AG08395 (cell line): Measurements from ENCODE around the gene LRRC8D.
A peak's percentile ranks its signal among the peaks of the same experiment; 100 is the strongest.
"Not testable (repeated sequence)": the region's sequence is repeated elsewhere in the genome, so short reads cannot be mapped to it uniquely, and the experiment has no call there.

Experiments
- DNase-seq: peaks from one replicate; pipeline ENCODE4 v3.0.0; 2012; ENCODE audit warnings: mixed read lengths, low spot score

The LRRC8D gene

GRCh38 chr1:89913353-89914095 lies 92.7 kb downstream of the LRRC8D start:
- no peak for DNase-seq

GRCh38 chr1:89917353-89917752 lies 96.5 kb downstream of the LRRC8D start:
- DNase-seq = no peak

- DNase-seq = no peak
Observed at GRCh38 chr1:89918127-89918793, 97.4 kb downstream of the LRRC8D start.

- DNase-seq = no peak
Observed at GRCh38 chr1:89918794-89919155, 97.9 kb downstream of the LRRC8D start.

- no peak for DNase-seq
Observed at GRCh38 chr1:89919174-89919573, 98.3 kb downstream of the LRRC8D start.

- DNase-seq = no peak
Observed at GRCh38 chr1:89922911-89923310, 102.1 kb downstream of the LRRC8D start.

GRCh38 chr1:89923517-89923916 lies 102.7 kb downstream of the LRRC8D start:
- no peak for DNase-seq

GRCh38 chr1:89924075-89924474 lies 103.2 kb downstream of the LRRC8D start:
- not testable (repeated sequence) for DNase-seq

GRCh38 chr1:89927049-89927448 lies 106.2 kb downstream of the LRRC8D start:
- no peak for DNase-seq

GRCh38 chr1:89927478-89927877 lies 106.6 kb downstream of the LRRC8D start:
- no peak for DNase-seq

- DNase-seq = no peak
Observed at GRCh38 chr1:89928506-89928905, 107.7 kb downstream of the LRRC8D start.

GRCh38 chr1:89929467-89930063 lies 108.7 kb downstream of the LRRC8D start:
- no peak for DNase-seq

GRCh38 chr1:89930579-89930978 lies 109.7 kb downstream of the LRRC8D start:
- no peak for DNase-seq

- no peak for DNase-seq
Observed at GRCh38 chr1:89931964-89932363, 111.1 kb downstream of the LRRC8D start.

GRCh38 chr1:89932598-89933364 lies 111.9 kb downstream of the LRRC8D start:
- no peak for DNase-seq

- no peak for DNase-seq
Observed at GRCh38 chr1:89934461-89934860, 113.6 kb downstream of the LRRC8D start.

- DNase-seq = no peak
Observed at GRCh38 chr1:89935235-89935634, 114.4 kb downstream of the LRRC8D start.

GRCh38 chr1:89936694-89937093 lies 115.9 kb downstream of the LRRC8D start:
- DNase-seq = no peak

GRCh38 chr1:89938171-89939055 lies 117.6 kb downstream of the LRRC8D start:
- peak; percentile 37 for DNase-seq

- DNase-seq = no peak
Observed at GRCh38 chr1:89939059-89939570, 118.3 kb downstream of the LRRC8D start.

GRCh38 chr1:89939693-89940438 lies 119.0 kb downstream of the LRRC8D start:
- DNase-seq = no peak
